Liver (tissue), 9 donors: ENCODE measurements around the gene SEMA4C. TPM values are rescaled to one million over a fixed set of nuclear protein-coding genes. Genes with fewer than 3 reads are reported as not detected.

Experiments used
- DNase-seq: peaks from one replicate; pipeline ENCODE4 v3.0.0-alpha.2; 2017; ENCODE audit warnings: low spot score
- H3K27ac ChIP-seq, 2 donors: one replicate each; pipeline ENCODE4 v1.7.0; 2013; ENCODE audit warnings: inconsistent platforms in 2 of 2, low read length in 2 of 2, control low read depth in 1 of 2, low read depth in 1 of 2, mild to moderate bottlenecking in 1 of 2
- H3K27me3 ChIP-seq, 4 donors: one replicate each; pipeline versions ENCODE4 v1.6.1 to v1.7.0; 2013; ENCODE audit warnings: low read length in 3 of 4, inconsistent platforms in 1 of 4, mild to moderate bottlenecking in 1 of 4, moderate library complexity in 1 of 4; ENCODE audit not compliant: control insufficient read depth in 4 of 4, insufficient read depth in 4 of 4
- H3K36me3 ChIP-seq, 4 donors: one replicate each; pipeline versions ENCODE4 v1.6.1 to v1.7.0; 2013; ENCODE audit warnings: low read length in 3 of 4, mild to moderate bottlenecking in 3 of 4, low read depth in 1 of 4, moderate library complexity in 1 of 4; ENCODE audit not compliant: control insufficient read depth in 4 of 4, insufficient read depth in 3 of 4
- H3K4me1 ChIP-seq, 4 donors: one replicate each; pipeline versions ENCODE4 v1.6.1 to v1.7.0; 2013; ENCODE audit warnings: low read length in 3 of 4, mild to moderate bottlenecking in 3 of 4, moderate library complexity in 1 of 4; ENCODE audit not compliant: control insufficient read depth in 4 of 4, insufficient read depth in 4 of 4
- H3K4me3 ChIP-seq, 3 donors: one replicate each; pipeline versions ENCODE4 v1.6.1 to v1.7.0; 2013; ENCODE audit warnings: low read length in 3 of 3, control low read depth in 1 of 3, low read depth in 1 of 3, mild to moderate bottlenecking in 1 of 3
- H3K9ac ChIP-seq, 2 donors: one replicate each; pipeline ENCODE4 v1.7.0; 2013; ENCODE audit warnings: low read length in 2 of 2, mild to moderate bottlenecking in 2 of 2, moderate library complexity in 2 of 2, control low read depth in 1 of 2, low read depth in 1 of 2
- H3K9me3 ChIP-seq, 4 donors: one replicate each; pipeline versions ENCODE4 v1.6.1 to v1.7.0; 2013; ENCODE audit warnings: low read length in 3 of 4; ENCODE audit not compliant: control insufficient read depth in 4 of 4
- EGR1 ChIP-seq, 2 donors: IDR thresholded peaks; 2 replicates each; pipeline ENCODE4 v1.6.1; 2016 to 2018; ENCODE audit warnings: antibody characterized with exemption in 2 of 2, low read depth in 2 of 2
- FOXA1 ChIP-seq: IDR thresholded peaks from 2 replicates; pipeline ENCODE4 v1.6.1; 2016; ENCODE audit warnings: antibody characterized with exemption
- FOXA2 ChIP-seq: IDR thresholded peaks from 2 replicates; pipeline ENCODE4 v1.6.1; 2016; ENCODE audit warnings: antibody characterized with exemption
- GABPA ChIP-seq, 2 donors: IDR thresholded peaks in 1 of 2; conservative IDR thresholded peaks in 1 of 2; 2 replicates each; pipeline ENCODE4 v1.6.1; 2016; ENCODE audit warnings: antibody characterized with exemption in 2 of 2, mild to moderate bottlenecking in 1 of 2, moderate library complexity in 1 of 2
- HNF4A ChIP-seq, 2 donors: conservative IDR thresholded peaks; 2 replicates each; pipeline ENCODE4 v1.6.1; 2016; ENCODE audit warnings: antibody characterized with exemption in 2 of 2, mild to moderate bottlenecking in 2 of 2
- HNF4G ChIP-seq: IDR thresholded peaks from 2 replicates; pipeline ENCODE4 v1.6.1; 2016; ENCODE audit warnings: antibody characterized with exemption
- JUND ChIP-seq, 2 donors: IDR thresholded peaks; 2 replicates each; pipeline ENCODE4 v1.6.1; 2016; ENCODE audit warnings: antibody characterized with exemption in 2 of 2
- NR2F2 ChIP-seq: IDR thresholded peaks from 2 replicates; pipeline ENCODE4 v1.6.1; 2016; ENCODE audit warnings: antibody characterized with exemption
- RXRA ChIP-seq, 2 donors: IDR thresholded peaks; 2 replicates each; pipeline ENCODE4 v1.6.1; 2017 to 2018; ENCODE audit warnings: antibody characterized with exemption in 2 of 2, mild to moderate bottlenecking in 1 of 2
- SP1 ChIP-seq: IDR thresholded peaks from 2 replicates; pipeline ENCODE4 v1.6.1; 2018; ENCODE audit warnings: antibody characterized with exemption, mild to moderate bottlenecking
- TAF1 ChIP-seq: conservative IDR thresholded peaks from 2 replicates; pipeline ENCODE4 v1.6.1; 2016; ENCODE audit warnings: antibody characterized with exemption, mild to moderate bottlenecking
- YY1 ChIP-seq: IDR thresholded peaks from 2 replicates; pipeline ENCODE4 v1.6.1; 2016; ENCODE audit warnings: antibody characterized with exemption, mild to moderate bottlenecking
- ZBTB33 ChIP-seq: IDR thresholded peaks from 2 replicates; pipeline ENCODE4 v1.6.1; 2016; ENCODE audit warnings: antibody characterized with exemption
- WGBS: extraction: QIAGEN DNeasy Blood & Tissue Kit; methylation state at CpG from one replicate; pipeline ENCODE4 v1.1.7; 2013; 5-methylcytosine and 5-hydroxymethylcytosine counted together
- polyA plus RNA-seq, 2 donors: library from polyadenylated mRNA; stranded (reverse) in 1 of 2; unstranded in 1 of 2; fragments of 200-250 nt in 1 of 2; fragments of >200 nt in 1 of 2; fragmentation: Nextera tagmentation in 1 of 2; extraction: Ambion mirVana in 1 of 2; gene quantifications; one replicate each; pipeline versions ENCODE4 v1.2.1 to v1.2.3, GENCODE V29; 2013 to 2015
- total RNA-seq, 2 donors: library from RNA; depleted of rRNA; stranded (reverse); fragments of >200 nt; gene quantifications; one replicate each; pipeline ENCODE4 v1.2.3, GENCODE V29; 2014
- TF ChIP-seq, protein P1 (sequence below): IDR thresholded peaks from 2 replicates; pipeline ENCODE4 v1.6.1; 2016; ENCODE audit warnings: antibody characterized with exemption, mild to moderate bottlenecking
- donor health status: healthy.
- donor health status: healthy.
- donor health status: healthy.
- donor health status: healthy.
- donor health status: healthy.

Gene SEMA4C
- total and polyA plus RNA-seq, 4 donors, result 3.7 to 23.2 (median 13.2) TPM

- TF ChIP-seq FOXA2 (no peak), TAF1 (no peak), RXRA (IDR thresholded peaks at IDR 0.05) (no peak), NR2F2 (no peak), EGR1 (IDR thresholded peaks at IDR 0.05; ENCODE audit: low read depth in 2 of 2) (no peak), YY1 (no peak)
- TF ChIP-seq, protein P1, sequence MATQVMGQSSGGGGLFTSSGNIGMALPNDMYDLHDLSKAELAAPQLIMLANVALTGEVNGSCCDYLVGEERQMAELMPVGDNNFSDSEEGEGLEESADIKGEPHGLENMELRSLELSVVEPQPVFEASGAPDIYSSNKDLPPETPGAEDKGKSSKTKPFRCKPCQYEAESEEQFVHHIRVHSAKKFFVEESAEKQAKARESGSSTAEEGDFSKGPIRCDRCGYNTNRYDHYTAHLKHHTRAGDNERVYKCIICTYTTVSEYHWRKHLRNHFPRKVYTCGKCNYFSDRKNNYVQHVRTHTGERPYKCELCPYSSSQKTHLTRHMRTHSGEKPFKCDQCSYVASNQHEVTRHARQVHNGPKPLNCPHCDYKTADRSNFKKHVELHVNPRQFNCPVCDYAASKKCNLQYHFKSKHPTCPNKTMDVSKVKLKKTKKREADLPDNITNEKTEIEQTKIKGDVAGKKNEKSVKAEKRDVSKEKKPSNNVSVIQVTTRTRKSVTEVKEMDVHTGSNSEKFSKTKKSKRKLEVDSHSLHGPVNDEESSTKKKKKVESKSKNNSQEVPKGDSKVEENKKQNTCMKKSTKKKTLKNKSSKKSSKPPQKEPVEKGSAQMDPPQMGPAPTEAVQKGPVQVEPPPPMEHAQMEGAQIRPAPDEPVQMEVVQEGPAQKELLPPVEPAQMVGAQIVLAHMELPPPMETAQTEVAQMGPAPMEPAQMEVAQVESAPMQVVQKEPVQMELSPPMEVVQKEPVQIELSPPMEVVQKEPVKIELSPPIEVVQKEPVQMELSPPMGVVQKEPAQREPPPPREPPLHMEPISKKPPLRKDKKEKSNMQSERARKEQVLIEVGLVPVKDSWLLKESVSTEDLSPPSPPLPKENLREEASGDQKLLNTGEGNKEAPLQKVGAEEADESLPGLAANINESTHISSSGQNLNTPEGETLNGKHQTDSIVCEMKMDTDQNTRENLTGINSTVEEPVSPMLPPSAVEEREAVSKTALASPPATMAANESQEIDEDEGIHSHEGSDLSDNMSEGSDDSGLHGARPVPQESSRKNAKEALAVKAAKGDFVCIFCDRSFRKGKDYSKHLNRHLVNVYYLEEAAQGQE, result no peak
- Histone ChIP-seq H3K36me3 (peaks cover 0 to 17% (median 6%) of the 10 kb centered on the region in 4 donors), H3K27ac (no peak overlapping the region)
Measured at GRCh38 chr2:96838345-96839292, 31.3 kb downstream of the SEMA4C start.

DNA sequence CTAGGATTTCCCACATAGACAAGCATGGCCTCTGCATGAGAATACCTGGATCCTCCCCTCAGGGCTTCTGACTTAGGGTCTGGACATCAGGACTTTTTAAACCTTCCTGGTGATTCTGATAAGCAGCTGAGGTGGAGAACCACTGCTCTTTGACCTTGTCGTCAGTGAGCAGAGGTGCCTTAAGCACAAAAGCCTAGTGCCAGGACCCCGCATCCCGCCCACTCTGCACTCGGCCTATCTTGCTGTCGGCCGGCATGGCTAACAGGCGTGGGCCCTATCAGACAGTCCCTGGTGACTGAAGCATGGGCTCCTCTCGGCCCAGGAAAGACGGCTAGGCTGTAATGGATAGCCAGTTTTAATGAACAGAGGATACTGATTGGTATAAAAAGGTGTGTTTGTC is 32.3 kb downstream of the SEMA4C start:
- peaks cover 0 to 17% (median 6%) of the 10 kb centered on the region in 4 donors for H3K36me3 ChIP-seq
- TF ChIP-seq GABPA (IDR thresholded peaks at IDR 0.05 in 1 of 2, conservative IDR thresholded peaks at IDR 0.05 in 1 of 2), result no peak
- no peak for TF ChIP-seq JUND (IDR thresholded peaks at IDR 0.05)
- TF ChIP-seq NR2F2, result no peak
- DNase-seq, result no peak

More at GRCh38 chr2:96838345-96839292, 31.3 kb downstream of the SEMA4C start:
- no peaks in the 10 kb centered on the region for H3K9me3 ChIP-seq
- no peak overlapping the region for H3K9ac ChIP-seq
- no peak overlapping the region for H3K4me3 ChIP-seq
- WGBS, result 93% methylated on average over 23 of the region's 23 CpGs
- no peak for DNase-seq
- H3K4me1 ChIP-seq, result peaks cover 0 to 7% (median 2%) of the 10 kb centered on the region in 4 donors
- no peaks in the 10 kb centered on the region for H3K27me3 ChIP-seq

GRCh38 chr2:96835830-96836229 is 34.0 kb downstream of the SEMA4C start:
- H3K9ac ChIP-seq, result no peak overlapping the region
- H3K27ac ChIP-seq, result no peak overlapping the region
- peaks cover 0 to 17% (median 6%) of the 10 kb centered on the region in 4 donors for H3K36me3 ChIP-seq
- 97% methylated on average over 4 of the region's 4 CpGs for WGBS
- H3K9me3 ChIP-seq, result no peaks in the 10 kb centered on the region
- no peak overlapping the region for H3K4me3 ChIP-seq
- DNase-seq, result no peak
- TF ChIP-seq TAF1 (no peak), FOXA1 (no peak), SP1 (no peak), YY1 (no peak), EGR1 (IDR thresholded peaks at IDR 0.05; ENCODE audit: low read depth in 2 of 2) (no peak), HNF4A (conservative IDR thresholded peaks at IDR 0.05) (no peak), ZBTB33 (no peak), HNF4G (no peak)
- TF ChIP-seq, protein P1, result no peak
- no peaks in the 10 kb centered on the region for H3K27me3 ChIP-seq
- peaks cover 15 to 32% (median 29%) of the 10 kb centered on the region in 4 donors for H3K4me1 ChIP-seq

More for the DNA sequence above, 32.3 kb downstream of the SEMA4C start:
- Histone ChIP-seq H3K9ac (no peak overlapping the region), H3K9me3 (no peaks in the 10 kb centered on the region), H3K27me3 (no peaks in the 10 kb centered on the region), H3K27ac (no peak overlapping the region), H3K4me3 (no peak overlapping the region), H3K4me1 (peaks cover 3 to 17% (median 12%) of the 10 kb centered on the region in 4 donors)
- whole genome bisulfite sequencing, result 95% methylated on average over 9 of the region's 9 CpGs
